HEK293 (cell line): Measurements from ENCODE around the gene TNS1.

ENCODE experiments used
- CTCF ChIA-PET: fragments of 350-600 bp; formaldehyde crosslinking; extraction: SDS; loops from one replicate; lab custom pipeline; 2021; ENCODE audit warnings: antibody characterized with exemption; lab: Yijun Ruan, JAX
- POLR2A ChIA-PET: fragments of 300-600 bp; formaldehyde crosslinking; extraction: SDS; loops from one replicate; lab custom pipeline; 2020; ENCODE audit warnings: antibody characterized with exemption, inconsistent platforms; lab: Yijun Ruan, JAX
- H3K27ac ChIP-seq: fragments of 200-500 bp; sonication (Bioruptor generic); 2 replicates; pipeline ENCODE4 v1.5.1; 2014; ENCODE audit warnings: low read depth, low read length, control low read depth, inconsistent platforms; ENCODE audit errors: extremely low read depth
- H3K36me3 ChIP-seq, 2 experiments: fragments of 200-500 bp in 1 of 2; sonication (Bioruptor generic) in 1 of 2; 1 replicate in 1 of 2; 2 replicates in 1 of 2; pipeline ENCODE4 v1.5.1; 2014 to 2017; ENCODE audit warnings: inconsistent platforms in 2 of 2, low read length in 2 of 2; ENCODE audit not compliant: control insufficient read depth in 2 of 2, insufficient read depth in 1 of 2
- H3K4me1 ChIP-seq: fragments of 200-500 bp; sonication (Bioruptor generic); 2 replicates; pipeline ENCODE4 v1.5.1; 2014; ENCODE audit warnings: mild to moderate bottlenecking, low read length, inconsistent platforms; ENCODE audit not compliant: control insufficient read depth, insufficient read depth
- H3K4me3 ChIP-seq: 2 replicates; pipeline ENCODE4 v1.5.1; 2011; ENCODE audit warnings: low read depth, mild to moderate bottlenecking, control low read depth, low read length, moderate library complexity
- H3K9me3 ChIP-seq: fragments of 200-500 bp; sonication (Bioruptor generic); 2 replicates; pipeline ENCODE4 v1.5.1; 2014; ENCODE audit warnings: low read depth, low read length, inconsistent platforms; ENCODE audit not compliant: control insufficient read depth, insufficient read depth
- AEBP2 ChIP-seq: fragments of 450-650 bp; formaldehyde crosslinking; IDR thresholded peaks from 2 replicates; pipeline ENCODE4 v1.5.1; 2016; ENCODE audit warnings: missing biosample characterization, missing genetic modification characterization, borderline replicate concordance
- HOXA7 ChIP-seq: sonication (generic); formaldehyde crosslinking; IDR thresholded peaks from 2 replicates; pipeline ENCODE4 v1.8.1; 2022; ENCODE audit warnings: missing genetic modification reagents, borderline replicate concordance
- YY2 ChIP-seq: fragments of 450-650 bp; formaldehyde crosslinking; IDR thresholded peaks from 2 replicates; pipeline ENCODE4 v1.5.1; 2016; ENCODE audit warnings: missing biosample characterization, missing genetic modification characterization
- ZFP37 ChIP-seq: fragments of 450-650 bp; formaldehyde crosslinking; IDR thresholded peaks from 2 replicates; pipeline ENCODE4 v1.5.1; 2016; ENCODE audit warnings: missing biosample characterization, missing genetic modification characterization
- ZNF169 ChIP-seq: fragments of 450-650 bp; formaldehyde crosslinking; IDR thresholded peaks from 2 replicates; pipeline ENCODE4 v1.5.1; 2016; ENCODE audit warnings: missing biosample characterization, missing genetic modification characterization
- ZNF221 ChIP-seq: fragments of 450-650 bp; formaldehyde crosslinking; IDR thresholded peaks from 2 replicates; pipeline ENCODE4 v1.5.1; 2017; ENCODE audit warnings: missing biosample characterization, missing genetic modification characterization, borderline replicate concordance
- ZNF26 ChIP-seq: fragments of 450-650 bp; formaldehyde crosslinking; IDR thresholded peaks from 2 replicates; pipeline ENCODE4 v1.5.1; 2016; ENCODE audit warnings: missing biosample characterization, missing genetic modification characterization
- ZNF335 ChIP-seq: fragments of 450-650 bp; formaldehyde crosslinking; conservative IDR thresholded peaks from 2 replicates; pipeline ENCODE4 v1.5.1; 2016; ENCODE audit warnings: missing biosample characterization, missing genetic modification characterization
- ZNF416 ChIP-seq: fragments of 450-650 bp; formaldehyde crosslinking; IDR thresholded peaks from 2 replicates; pipeline ENCODE4 v1.5.1; 2016; ENCODE audit warnings: missing biosample characterization, missing genetic modification characterization
- ZNF510 ChIP-seq: fragments of 450-650 bp; formaldehyde crosslinking; IDR thresholded peaks from 2 replicates; pipeline ENCODE4 v1.5.1; 2018; ENCODE audit warnings: mild to moderate bottlenecking, missing genetic modification characterization, missing biosample characterization; ENCODE audit not compliant: insufficient replicate concordance
- ZNF521 ChIP-seq: fragments of 450-650 bp; formaldehyde crosslinking; IDR thresholded peaks from 2 replicates; pipeline ENCODE4 v1.5.1; 2017; ENCODE audit warnings: missing biosample characterization, mild to moderate bottlenecking, missing genetic modification characterization
- ZNF626 ChIP-seq: fragments of 450-650 bp; sonication (Bioruptor Pico); formaldehyde crosslinking; IDR thresholded peaks from 2 replicates; pipeline ENCODE4 v1.5.1; 2018; ENCODE audit warnings: missing biosample characterization, missing genetic modification characterization, inconsistent platforms
- ZNF664 ChIP-seq: fragments of 450-650 bp; formaldehyde crosslinking; IDR thresholded peaks from 2 replicates; pipeline ENCODE4 v1.5.1; 2016; ENCODE audit warnings: missing biosample characterization, missing genetic modification characterization
- ZNF791 ChIP-seq: fragments of 450-650 bp; formaldehyde crosslinking; IDR thresholded peaks from 2 replicates; pipeline ENCODE4 v1.5.1; 2016; ENCODE audit warnings: missing biosample characterization, missing genetic modification characterization
- ZNF837 ChIP-seq: fragments of 450-650 bp; formaldehyde crosslinking; IDR thresholded peaks from 2 replicates; pipeline ENCODE4 v1.5.1; 2016; ENCODE audit warnings: missing biosample characterization, missing genetic modification characterization
- TF ChIP-seq, protein P1 (sequence below): fragments of 450-650 bp; formaldehyde crosslinking; IDR thresholded peaks from 2 replicates; pipeline ENCODE4 v1.5.1; 2016; ENCODE audit warnings: missing biosample characterization, missing genetic modification characterization
- TF ChIP-seq, protein P2 (sequence below): fragments of 450-650 bp; formaldehyde crosslinking; IDR thresholded peaks from 2 replicates; pipeline ENCODE4 v1.5.1; 2016; ENCODE audit warnings: missing biosample characterization, missing genetic modification characterization
- TF ChIP-seq, protein P3 (sequence below): fragments of 450-650 bp; formaldehyde crosslinking; IDR thresholded peaks from 2 replicates; pipeline ENCODE4 v1.5.1; 2016; ENCODE audit warnings: missing biosample characterization, missing genetic modification characterization
- TF ChIP-seq, protein P4 (sequence below): fragments of 450-650 bp; formaldehyde crosslinking; IDR thresholded peaks from 2 replicates; pipeline ENCODE4 v1.5.1; 2017; ENCODE audit warnings: missing biosample characterization, missing genetic modification characterization

Gene TNS1

DNA sequence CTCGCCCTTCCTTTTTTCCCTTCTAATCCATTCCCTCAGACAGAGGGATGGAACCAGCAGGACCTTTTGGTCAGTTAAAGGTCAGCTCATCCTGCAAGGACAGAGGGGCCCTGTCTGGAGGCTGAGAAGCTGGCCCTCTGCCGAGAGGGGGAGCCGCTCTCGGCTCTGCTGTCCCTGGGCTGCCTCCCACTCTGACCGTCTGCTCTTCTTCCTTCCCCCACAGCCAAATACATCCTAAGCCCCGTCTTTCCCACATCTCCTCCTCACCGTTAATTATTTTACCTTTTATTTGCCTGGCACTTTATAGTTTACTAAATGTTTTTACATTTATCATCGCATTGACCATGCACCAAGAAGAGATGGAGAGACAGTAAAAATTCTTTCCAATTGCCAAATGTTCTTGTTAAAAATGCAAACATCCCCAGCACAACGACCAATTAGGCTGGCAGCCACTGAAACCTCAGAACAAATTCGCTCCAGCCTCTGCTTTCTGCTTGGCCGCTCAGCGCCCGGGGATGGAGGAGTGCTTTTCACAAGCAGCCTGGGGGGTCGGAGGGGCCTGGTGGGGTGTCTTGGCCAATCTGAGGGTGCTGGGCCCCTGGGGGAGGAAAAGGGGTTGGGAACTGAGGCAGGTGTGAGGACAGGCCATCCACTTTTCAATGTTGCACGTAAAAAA, 123.7 kb downstream of the TNS1 start:
- no peaks in the 10 kb centered on the region for H3K4me1 ChIP-seq
- no peak overlapping the region for H3K4me3 ChIP-seq
- no peaks in the 10 kb centered on the region for H3K9me3 ChIP-seq
- TF ChIP-seq ZNF416 (no peak), ZNF169 (tag by site-specific recombination) (no peak), ZNF26 (no peak), ZNF510 (no peak), ZFP37 (tag by site-specific recombination) (no peak), ZNF664 (no peak), ZNF335 (no peak), YY2 (no peak), ZNF791 (tag by site-specific recombination) (no peak), ZNF837 (tag by site-specific recombination) (no peak), ZNF521 (tag by site-specific recombination) (no peak), ZNF221 (tag by site-specific recombination) (no peak), ZNF626 (tag by site-specific recombination) (no peak), HOXA7 (no peak), AEBP2 (tag by site-specific recombination) (no peak)
- TF ChIP-seq, protein P1, sequence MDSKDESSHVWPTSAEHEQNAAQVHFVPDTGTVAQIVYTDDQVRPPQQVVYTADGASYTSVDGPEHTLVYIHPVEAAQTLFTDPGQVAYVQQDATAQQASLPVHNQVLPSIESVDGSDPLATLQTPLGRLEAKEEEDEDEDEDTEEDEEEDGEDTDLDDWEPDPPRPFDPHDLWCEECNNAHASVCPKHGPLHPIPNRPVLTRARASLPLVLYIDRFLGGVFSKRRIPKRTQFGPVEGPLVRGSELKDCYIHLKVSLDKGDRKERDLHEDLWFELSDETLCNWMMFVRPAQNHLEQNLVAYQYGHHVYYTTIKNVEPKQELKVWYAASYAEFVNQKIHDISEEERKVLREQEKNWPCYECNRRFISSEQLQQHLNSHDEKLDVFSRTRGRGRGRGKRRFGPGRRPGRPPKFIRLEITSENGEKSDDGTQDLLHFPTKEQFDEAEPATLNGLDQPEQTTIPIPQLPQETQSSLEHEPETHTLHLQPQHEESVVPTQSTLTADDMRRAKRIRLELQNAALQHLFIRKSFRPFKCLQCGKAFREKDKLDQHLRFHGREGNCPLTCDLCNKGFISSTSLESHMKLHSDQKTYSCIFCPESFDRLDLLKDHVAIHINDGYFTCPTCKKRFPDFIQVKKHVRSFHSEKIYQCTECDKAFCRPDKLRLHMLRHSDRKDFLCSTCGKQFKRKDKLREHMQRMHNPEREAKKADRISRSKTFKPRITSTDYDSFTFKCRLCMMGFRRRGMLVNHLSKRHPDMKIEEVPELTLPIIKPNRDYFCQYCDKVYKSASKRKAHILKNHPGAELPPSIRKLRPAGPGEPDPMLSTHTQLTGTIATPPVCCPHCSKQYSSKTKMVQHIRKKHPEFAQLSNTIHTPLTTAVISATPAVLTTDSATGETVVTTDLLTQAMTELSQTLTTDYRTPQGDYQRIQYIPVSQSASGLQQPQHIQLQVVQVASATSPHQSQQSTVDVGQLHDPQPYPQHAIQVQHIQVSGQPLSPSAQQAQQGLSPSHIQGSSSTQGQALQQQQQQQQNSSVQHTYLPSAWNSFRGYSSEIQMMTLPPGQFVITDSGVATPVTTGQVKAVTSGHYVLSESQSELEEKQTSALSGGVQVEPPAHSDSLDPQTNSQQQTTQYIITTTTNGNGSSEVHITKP (tag by site-specific recombination), result no peak
- TF ChIP-seq, protein P2, sequence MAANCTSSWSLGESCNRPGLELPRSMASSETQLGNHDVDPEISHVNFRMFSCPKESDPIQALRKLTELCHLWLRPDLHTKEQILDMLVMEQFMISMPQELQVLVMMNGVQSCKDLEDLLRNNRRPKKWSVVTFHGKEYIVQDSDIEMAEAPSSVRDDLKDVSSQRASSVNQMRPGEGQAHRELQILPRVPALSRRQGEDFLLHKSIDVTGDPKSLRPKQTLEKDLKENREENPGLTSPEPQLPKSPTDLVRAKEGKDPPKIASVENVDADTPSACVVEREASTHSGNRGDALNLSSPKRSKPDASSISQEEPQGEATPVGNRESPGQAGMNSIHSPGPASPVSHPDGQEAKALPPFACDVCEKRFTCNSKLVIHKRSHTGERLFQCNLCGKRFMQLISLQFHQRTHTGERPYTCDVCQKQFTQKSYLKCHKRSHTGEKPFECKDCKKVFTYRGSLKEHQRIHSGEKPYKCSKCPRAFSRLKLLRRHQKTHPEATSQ (tag by site-specific recombination), result no peak
- TF ChIP-seq, protein P3, sequence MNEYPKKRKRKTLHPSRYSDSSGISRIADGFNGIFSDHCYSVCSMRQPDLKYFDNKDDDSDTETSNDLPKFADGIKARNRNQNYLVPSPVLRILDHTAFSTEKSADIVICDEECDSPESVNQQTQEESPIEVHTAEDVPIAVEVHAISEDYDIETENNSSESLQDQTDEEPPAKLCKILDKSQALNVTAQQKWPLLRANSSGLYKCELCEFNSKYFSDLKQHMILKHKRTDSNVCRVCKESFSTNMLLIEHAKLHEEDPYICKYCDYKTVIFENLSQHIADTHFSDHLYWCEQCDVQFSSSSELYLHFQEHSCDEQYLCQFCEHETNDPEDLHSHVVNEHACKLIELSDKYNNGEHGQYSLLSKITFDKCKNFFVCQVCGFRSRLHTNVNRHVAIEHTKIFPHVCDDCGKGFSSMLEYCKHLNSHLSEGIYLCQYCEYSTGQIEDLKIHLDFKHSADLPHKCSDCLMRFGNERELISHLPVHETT (tag by site-specific recombination), result no peak
- TF ChIP-seq, protein P4, sequence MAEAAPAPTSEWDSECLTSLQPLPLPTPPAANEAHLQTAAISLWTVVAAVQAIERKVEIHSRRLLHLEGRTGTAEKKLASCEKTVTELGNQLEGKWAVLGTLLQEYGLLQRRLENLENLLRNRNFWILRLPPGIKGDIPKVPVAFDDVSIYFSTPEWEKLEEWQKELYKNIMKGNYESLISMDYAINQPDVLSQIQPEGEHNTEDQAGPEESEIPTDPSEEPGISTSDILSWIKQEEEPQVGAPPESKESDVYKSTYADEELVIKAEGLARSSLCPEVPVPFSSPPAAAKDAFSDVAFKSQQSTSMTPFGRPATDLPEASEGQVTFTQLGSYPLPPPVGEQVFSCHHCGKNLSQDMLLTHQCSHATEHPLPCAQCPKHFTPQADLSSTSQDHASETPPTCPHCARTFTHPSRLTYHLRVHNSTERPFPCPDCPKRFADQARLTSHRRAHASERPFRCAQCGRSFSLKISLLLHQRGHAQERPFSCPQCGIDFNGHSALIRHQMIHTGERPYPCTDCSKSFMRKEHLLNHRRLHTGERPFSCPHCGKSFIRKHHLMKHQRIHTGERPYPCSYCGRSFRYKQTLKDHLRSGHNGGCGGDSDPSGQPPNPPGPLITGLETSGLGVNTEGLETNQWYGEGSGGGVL (tag by site-specific recombination), result no peak
- H3K27ac ChIP-seq, result no peak overlapping the region
- ChIA-PET POLR2A (no interaction called here), CTCF (interaction anchor here (4.5 to 17.5 kb wide), 2 partner anchors 8 to 89 kb away, joined by 36 to 387 read pairs; no protein-coding TSS in a partner anchor)
- no peaks in the 10 kb centered on the region for H3K36me3 ChIP-seq
